Keratinocyte (primary cell): ENCODE results near the gene GTF3C5. TPM values are rescaled to one million over a fixed set of nuclear protein-coding genes. Genes with fewer than 3 reads are reported as not detected.
A peak's percentile ranks its signal among the peaks of the same experiment; 100 is the strongest.

Experiments used
- DNase-seq: peaks from one replicate; pipeline ENCODE4 v3.0.0-alpha.2; 2011; ENCODE audit warnings: low read depth, missing footprints, low spot score
- FAIRE-seq: peaks from 2 replicates; lab custom pipeline; 2011; peaks lifted over from hg19 to GRCh38; lab: Jason Lieb, UNC
- H2AFZ ChIP-seq: 2 replicates; pipeline ENCODE4 v1.6.0; 2012; ENCODE audit warnings: low read length, control low read depth, inconsistent platforms; ENCODE audit not compliant: control insufficient read depth
- H3K27ac ChIP-seq: 2 replicates; pipeline ENCODE4 v1.5.1; 2011; ENCODE audit warnings: low read length; ENCODE audit not compliant: control insufficient read depth, insufficient read depth
- H3K27me3 ChIP-seq: 3 replicates; pipeline ENCODE4 v1.6.0; 2011; ENCODE audit warnings: low read length; ENCODE audit not compliant: control insufficient read depth, insufficient read depth; ENCODE audit errors: extremely low read depth
- H3K36me3 ChIP-seq, 2 experiments: 2 replicates in 1 of 2; 3 replicates in 1 of 2; pipeline ENCODE4 v1.5.1; 2011; ENCODE audit warnings: low read length in 2 of 2, mild to moderate bottlenecking in 1 of 2; ENCODE audit not compliant: control insufficient read depth in 2 of 2, insufficient read depth in 2 of 2; ENCODE audit errors: extremely low read depth in 1 of 2
- H3K4me1 ChIP-seq: 3 replicates; pipeline ENCODE4 v1.5.1; 2011; ENCODE audit warnings: low read length; ENCODE audit not compliant: control insufficient read depth, insufficient read depth; ENCODE audit errors: extremely low read depth
- H3K4me2 ChIP-seq: 3 replicates; pipeline ENCODE4 v1.6.0; 2011; ENCODE audit warnings: low read depth, low read length; ENCODE audit not compliant: control insufficient read depth, insufficient read depth; ENCODE audit errors: extremely low read depth
- H3K4me3 ChIP-seq, 3 experiments: fragments of 200-600 bp in 1 of 3; sonication (generic) in 1 of 3; 2 replicates in 2 of 3; 3 replicates in 1 of 3; pipeline ENCODE4 v1.5.1; 2011 to 2016; ENCODE audit warnings: low read length in 3 of 3, mild to moderate bottlenecking in 3 of 3, control low read depth in 2 of 3, inconsistent platforms in 1 of 3, low read depth in 1 of 3, mixed read lengths in 1 of 3, mixed run types in 1 of 3, moderate library complexity in 1 of 3; ENCODE audit not compliant: control insufficient read depth in 2 of 3, insufficient read depth in 2 of 3; ENCODE audit errors: extremely low read depth in 1 of 3
- H3K79me2 ChIP-seq: 2 replicates; pipeline ENCODE4 v1.6.0; 2012; ENCODE audit warnings: low read length; ENCODE audit not compliant: control insufficient read depth, insufficient read depth
- H3K9ac ChIP-seq: 3 replicates; pipeline ENCODE4 v1.6.0; 2011; ENCODE audit warnings: low read length; ENCODE audit not compliant: control insufficient read depth, insufficient read depth; ENCODE audit errors: extremely low read depth
- H3K9me1 ChIP-seq: 3 replicates; pipeline ENCODE4 v1.6.0; 2011; ENCODE audit warnings: low read length; ENCODE audit not compliant: control insufficient read depth, insufficient read depth; ENCODE audit errors: extremely low read depth
- H3K9me3 ChIP-seq: 2 replicates; pipeline ENCODE4 v1.5.1; 2012; ENCODE audit warnings: low read depth, low read length; ENCODE audit not compliant: control insufficient read depth
- H4K20me1 ChIP-seq: 3 replicates; pipeline ENCODE4 v1.6.0; 2011; ENCODE audit warnings: low read length; ENCODE audit not compliant: control insufficient read depth, insufficient read depth; ENCODE audit errors: extremely low read depth
- EZH2 ChIP-seq: IDR thresholded peaks from one replicate; pipeline ENCODE4 v1.6.1; 2012; ENCODE audit warnings: inconsistent platforms, mild to moderate bottlenecking, low read length, moderate library complexity
- dilution Hi-C: fragments of 300-500 bp; cut with MboI; formaldehyde crosslinking; loops from one replicate; pipeline ENCODE4 v1.7.0; 2020; ENCODE audit warnings: low sequenced_read_pairs; ENCODE audit not compliant: extremely low pct_ligation_motif_present
- polyA plus RNA-seq, 5 experiments: library from polyadenylated mRNA; depleted of rRNA in 3 of 5; stranded (reverse) in 3 of 5; stranded (forward) in 1 of 5; unstranded in 1 of 5; fragments of >200 nt; gene quantifications; 1 replicate in 1 of 5; 2 replicates in 3 of 5; 3 replicates in 1 of 5; pipeline versions ENCODE4 v1.2.1 to v1.2.3, GENCODE V29; 2011 to 2012; ENCODE audit warnings: missing spikeins in 2 of 5, low read depth in 1 of 5, low replicate concordance in 1 of 5
- TF ChIP-seq, protein P1 (sequence below), 3 experiments: IDR thresholded peaks in 1 of 3; conservative IDR thresholded peaks in 1 of 3; optimal IDR thresholded peaks in 1 of 3; 2 replicates in 2 of 3; 3 replicates in 1 of 3; pipeline versions ENCODE3 to v1.5.1; 2011; ENCODE audit warnings: low read length in 3 of 3, mild to moderate bottlenecking in 3 of 3, moderate library complexity in 2 of 3, control low read depth in 1 of 3, inconsistent platforms in 1 of 3; ENCODE audit not compliant: insufficient read depth in 2 of 3; ENCODE audit errors: extremely low read depth in 1 of 3

The GTF3C5 gene
- polyA plus RNA-seq, 1 donor (not counting 4 experiments of a cell fraction or from before 2014, with no cell fraction given): 37.2 TPM

DNA sequence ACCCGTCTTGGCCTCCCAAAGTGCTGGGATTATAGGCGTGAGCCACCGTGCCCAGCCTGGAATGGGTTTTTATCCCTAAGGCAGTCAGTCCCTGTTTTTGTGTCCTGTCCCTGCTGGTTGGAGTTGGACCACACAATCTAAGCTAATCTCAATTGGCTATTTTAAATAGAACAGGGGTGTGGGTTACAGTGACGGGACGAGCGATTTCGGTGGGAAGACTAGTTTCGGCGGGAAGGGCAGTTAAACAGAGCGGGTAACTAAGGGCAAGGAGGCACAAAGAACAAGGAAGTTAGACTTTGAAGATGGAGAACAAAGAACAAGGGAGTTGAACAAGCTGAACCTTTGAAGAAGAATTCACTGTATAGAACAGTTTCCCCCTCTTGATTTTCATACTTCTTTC is 1.4 kb downstream of the GTF3C5 start:
- Histone ChIP-seq H3K4me1 (peaks cover 15% of the 10 kb centered on the region), H3K9me1 (no peaks in the 10 kb centered on the region), H3K4me2 (peak overlapping the region; percentile 60), H3K79me2 (peaks cover 67% of the 10 kb centered on the region), H4K20me1 (no peaks in the 10 kb centered on the region), H3K9ac (no peak overlapping the region), H3K9me3 (no peaks in the 10 kb centered on the region), H2AFZ (no peak overlapping the region), H3K4me3 (no peak overlapping the region), H3K27ac (peak overlapping the region; percentile 41), H3K27me3 (no peaks in the 10 kb centered on the region), H3K36me3 (peaks cover 2 to 3% of the 10 kb centered on the region in 2 experiments)
- no peak for FAIRE-seq
- DNase-seq: no peak
- TF ChIP-seq EZH2: no peak
- TF ChIP-seq, protein P1, sequence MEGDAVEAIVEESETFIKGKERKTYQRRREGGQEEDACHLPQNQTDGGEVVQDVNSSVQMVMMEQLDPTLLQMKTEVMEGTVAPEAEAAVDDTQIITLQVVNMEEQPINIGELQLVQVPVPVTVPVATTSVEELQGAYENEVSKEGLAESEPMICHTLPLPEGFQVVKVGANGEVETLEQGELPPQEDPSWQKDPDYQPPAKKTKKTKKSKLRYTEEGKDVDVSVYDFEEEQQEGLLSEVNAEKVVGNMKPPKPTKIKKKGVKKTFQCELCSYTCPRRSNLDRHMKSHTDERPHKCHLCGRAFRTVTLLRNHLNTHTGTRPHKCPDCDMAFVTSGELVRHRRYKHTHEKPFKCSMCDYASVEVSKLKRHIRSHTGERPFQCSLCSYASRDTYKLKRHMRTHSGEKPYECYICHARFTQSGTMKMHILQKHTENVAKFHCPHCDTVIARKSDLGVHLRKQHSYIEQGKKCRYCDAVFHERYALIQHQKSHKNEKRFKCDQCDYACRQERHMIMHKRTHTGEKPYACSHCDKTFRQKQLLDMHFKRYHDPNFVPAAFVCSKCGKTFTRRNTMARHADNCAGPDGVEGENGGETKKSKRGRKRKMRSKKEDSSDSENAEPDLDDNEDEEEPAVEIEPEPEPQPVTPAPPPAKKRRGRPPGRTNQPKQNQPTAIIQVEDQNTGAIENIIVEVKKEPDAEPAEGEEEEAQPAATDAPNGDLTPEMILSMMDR (optimal IDR thresholded peaks at IDR 0.05 in 1 of 3, IDR thresholded peaks at IDR 0.05 in 1 of 3, conservative IDR thresholded peaks at IDR 0.05 in 1 of 3; ENCODE audit: extremely low read depth in 1 of 3, insufficient read depth in 2 of 3, low read length in 3 of 3): no peak
- dilution Hi-C loops: no loop called here

DNA sequence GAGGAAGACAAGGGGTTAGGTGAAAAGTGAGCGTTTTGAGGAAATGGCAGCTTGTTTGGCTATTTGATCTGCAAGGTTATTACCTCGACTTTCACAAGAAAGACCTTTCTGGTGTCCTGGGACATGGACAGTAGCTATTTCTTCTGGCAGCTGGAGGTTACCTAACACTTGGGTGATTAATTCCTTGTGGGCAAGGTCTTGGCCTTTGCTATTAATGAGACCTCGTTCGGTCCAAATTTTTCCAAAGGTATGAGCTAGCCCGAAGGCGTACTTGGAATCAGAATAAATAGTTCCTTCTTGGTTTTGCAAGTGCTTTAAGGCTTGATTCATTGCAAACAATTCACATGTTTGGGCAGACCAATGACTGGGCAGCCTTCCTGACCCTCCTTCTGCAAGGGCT is 4.9 kb downstream of the GTF3C5 start:
- peaks cover 9% of the 10 kb centered on the region for H3K4me1 ChIP-seq
- peaks cover 83% of the 10 kb centered on the region for H3K79me2 ChIP-seq
- TF ChIP-seq, protein P1 (optimal IDR thresholded peaks at IDR 0.05 in 1 of 3, IDR thresholded peaks at IDR 0.05 in 1 of 3, conservative IDR thresholded peaks at IDR 0.05 in 1 of 3; ENCODE audit: extremely low read depth in 1 of 3, insufficient read depth in 2 of 3, low read length in 3 of 3): no peak
- TF ChIP-seq EZH2: no peak
- dilution Hi-C loops: no loop called here
- no peak overlapping the region for H3K4me2 ChIP-seq
- no peaks in the 10 kb centered on the region for H3K27me3 ChIP-seq
- H3K27ac ChIP-seq: no peak overlapping the region
- H3K36me3 ChIP-seq: peaks cover 3% of the 10 kb centered on the region in 2 experiments
- peaks cover 5% of the 10 kb centered on the region for H4K20me1 ChIP-seq
- no peaks in the 10 kb centered on the region for H3K9me3 ChIP-seq
- no peaks in the 10 kb centered on the region for H3K9me1 ChIP-seq
- no peak overlapping the region for H2AFZ ChIP-seq
- DNase-seq (no peak), FAIRE-seq (no peak)
- no peak overlapping the region for H3K4me3 ChIP-seq
- no peak overlapping the region for H3K9ac ChIP-seq
